Thyroid gland (tissue), 4 donors: ENCODE measurements around the gene STOM.

Experiments used
- CTCF ChIP-seq, 6 experiments: fragments of 200-600 bp in 3 of 6; fragments of 450-650 bp in 3 of 6; sonication (generic) in 3 of 6; IDR thresholded peaks; one replicate each; pipeline ENCODE4 v1.5.1; 2016 to 2019; ENCODE audit warnings: antibody characterized with exemption in 6 of 6, mild to moderate bottlenecking in 2 of 6, inconsistent platforms in 1 of 6, moderate library complexity in 1 of 6
- POLR2A ChIP-seq, 2 donors: fragments of 450-650 bp; IDR thresholded peaks; one replicate each; pipeline ENCODE4 v1.6.1; 2017; ENCODE audit warnings: antibody characterized with exemption in 2 of 2, mild to moderate bottlenecking in 2 of 2, moderate library complexity in 1 of 2

DNA sequence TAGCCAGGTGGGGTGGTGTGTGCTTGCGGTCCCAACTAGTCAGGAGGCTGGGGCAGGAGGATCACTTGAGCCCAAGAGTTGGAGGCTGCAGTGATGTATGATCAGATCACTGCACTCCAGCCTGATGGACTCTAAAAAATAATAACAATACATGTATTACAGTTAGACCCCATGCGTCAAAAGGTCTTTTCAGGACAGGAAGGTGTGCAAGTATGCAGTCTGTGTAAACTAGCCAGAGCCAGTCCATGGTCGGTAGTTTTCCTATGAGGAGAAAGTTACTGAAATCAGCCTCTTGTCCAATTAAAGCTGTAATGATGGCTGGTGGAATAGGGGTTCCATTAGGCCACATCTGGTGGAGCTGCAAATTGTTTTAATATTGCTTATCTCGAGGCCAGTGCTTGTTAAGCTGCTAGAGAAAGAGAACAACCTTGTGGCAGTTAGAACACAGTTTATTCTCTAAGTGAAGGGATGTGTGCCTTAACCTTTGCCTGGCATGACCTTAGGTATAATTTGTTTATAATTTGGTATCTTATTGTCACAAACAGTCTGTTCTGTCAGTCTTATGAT is 1.5 kb upstream of the STOM start:
- TF ChIP-seq CTCF (IDR thresholded peaks at IDR 0.05): no peak
- TF ChIP-seq POLR2A (IDR thresholded peaks at IDR 0.05): no peak
